Activated gamma-delta T cell treated with Interleukin-2 at 50 U/mL for 16 hours (primary cell): ENCODE results near the gene NTRK3.

ENCODE experiments used
- DNase-seq: peaks from one replicate; pipeline ENCODE4 v3.0.0-alpha.2; 2020

NTRK3 gene

DNA sequence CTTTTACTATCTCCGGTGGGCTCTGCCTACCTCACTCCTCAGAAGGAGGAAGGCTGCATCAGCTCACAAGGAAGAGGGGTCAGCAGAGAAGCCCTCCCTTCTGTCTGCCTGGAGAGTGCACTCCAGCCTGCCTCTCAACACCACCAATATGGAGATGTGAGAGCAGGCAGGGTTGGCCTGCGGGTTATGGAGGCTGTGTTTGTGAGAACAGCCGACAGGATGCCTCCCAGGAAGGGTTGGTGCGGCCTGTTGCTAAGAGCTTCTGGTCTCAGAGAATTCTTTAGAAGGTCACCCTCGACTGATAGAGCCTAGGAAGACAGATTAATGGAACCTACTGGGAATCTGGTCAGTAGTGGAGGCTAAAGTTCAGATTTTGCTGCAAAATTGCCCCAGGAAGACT, 326.1 kb downstream of the NTRK3 start:
- DNase-seq: no peak

DNA sequence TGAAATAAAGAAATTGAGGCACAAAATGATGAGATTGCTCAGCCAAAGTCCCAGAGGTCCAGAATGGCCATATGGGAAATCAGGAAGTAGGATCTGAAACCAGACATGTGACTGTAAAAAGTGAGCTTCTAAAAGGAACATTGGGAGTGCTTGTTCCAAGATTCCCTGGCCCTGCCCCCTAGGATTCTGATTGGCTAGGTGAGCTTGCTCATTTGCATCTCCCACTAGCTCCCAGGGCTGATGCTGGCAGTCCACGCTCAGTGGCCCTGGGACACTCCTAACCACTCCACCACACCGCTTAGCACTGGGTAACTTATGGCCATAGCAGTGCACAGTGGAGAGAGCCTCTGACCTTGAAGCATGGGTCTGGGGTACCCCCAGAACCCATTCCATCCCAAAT, 326.7 kb downstream of the NTRK3 start:
- DNase-seq: no peak

DNA sequence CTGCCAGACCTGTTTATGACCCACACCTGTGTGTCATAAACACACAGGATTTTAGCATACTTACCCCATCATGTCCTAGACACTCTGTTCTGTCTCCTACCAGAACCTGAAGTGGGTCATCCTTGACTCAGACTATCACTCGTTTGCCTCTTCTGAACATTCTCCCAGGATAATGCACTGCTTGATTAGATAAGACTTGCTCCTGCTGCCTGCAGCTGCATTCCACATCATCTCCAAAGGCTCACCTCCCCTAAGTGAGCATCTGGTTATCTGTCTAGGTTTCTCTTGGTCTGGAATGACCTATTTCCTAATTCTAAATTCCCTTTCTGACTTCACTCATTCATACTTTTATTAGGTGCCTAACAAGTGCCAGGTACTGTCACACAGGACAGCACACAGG, 332.1 kb downstream of the NTRK3 start:
- no peak for DNase-seq

DNA sequence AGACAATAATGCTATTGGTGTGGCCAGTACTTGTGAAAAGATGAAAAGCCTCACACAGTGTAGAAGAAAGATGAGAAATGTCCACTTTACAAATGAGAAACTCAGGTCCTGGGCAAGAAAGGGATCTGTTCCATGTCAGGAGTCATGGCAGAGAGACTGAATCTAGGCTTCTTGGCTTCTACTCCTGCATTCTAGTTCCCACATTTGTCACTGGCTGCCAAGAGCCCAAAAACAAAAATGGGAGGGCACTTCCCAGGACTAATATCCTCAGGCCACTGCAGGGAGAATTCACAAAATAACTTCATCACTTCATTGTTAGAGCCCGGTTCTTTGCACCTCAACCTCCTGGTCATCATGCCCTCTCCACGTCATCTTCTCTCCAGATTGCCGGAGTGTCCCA, 337.5 kb downstream of the NTRK3 start:
- DNase-seq: no peak

DNA sequence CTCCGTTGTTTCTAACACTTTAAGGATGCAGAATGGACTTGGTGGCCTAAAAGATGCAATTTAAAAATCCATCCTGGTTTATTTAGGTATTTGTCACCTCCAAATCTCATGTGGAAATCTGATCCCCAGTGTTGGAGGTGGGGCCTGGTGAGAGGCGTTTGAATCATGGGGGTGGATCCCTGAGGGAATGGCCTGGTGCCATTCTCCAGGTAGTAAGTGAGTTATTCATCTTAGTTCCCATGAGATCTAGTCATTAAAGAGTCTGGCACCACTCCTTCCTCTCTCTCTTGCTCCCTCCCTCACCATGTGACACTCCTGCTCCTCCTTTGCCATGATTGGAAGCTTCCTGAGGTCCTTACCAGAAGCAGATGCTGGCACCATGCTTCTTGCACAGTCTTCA, 339.1 kb downstream of the NTRK3 start:
- DNase-seq: no peak

DNA sequence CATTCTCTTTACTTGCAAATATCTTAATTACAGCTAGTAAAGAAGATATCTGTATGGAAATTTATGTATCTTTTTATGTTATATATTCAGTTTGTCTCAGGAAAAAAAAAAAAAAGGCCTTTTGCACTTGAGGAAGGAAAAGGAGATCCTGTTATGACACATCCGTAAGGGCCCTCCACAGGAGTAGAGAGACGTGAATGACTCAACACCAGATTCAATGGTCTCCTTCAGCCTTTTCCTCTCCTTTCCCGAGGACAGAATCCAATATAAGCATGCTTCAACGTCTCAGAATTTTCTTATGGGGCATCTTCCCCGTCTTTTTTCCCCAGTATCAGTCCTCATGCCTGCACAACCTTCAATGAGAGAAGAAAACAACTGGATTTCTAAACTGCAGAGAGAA, 340.3 kb downstream of the NTRK3 start:
- DNase-seq: no peak

DNA sequence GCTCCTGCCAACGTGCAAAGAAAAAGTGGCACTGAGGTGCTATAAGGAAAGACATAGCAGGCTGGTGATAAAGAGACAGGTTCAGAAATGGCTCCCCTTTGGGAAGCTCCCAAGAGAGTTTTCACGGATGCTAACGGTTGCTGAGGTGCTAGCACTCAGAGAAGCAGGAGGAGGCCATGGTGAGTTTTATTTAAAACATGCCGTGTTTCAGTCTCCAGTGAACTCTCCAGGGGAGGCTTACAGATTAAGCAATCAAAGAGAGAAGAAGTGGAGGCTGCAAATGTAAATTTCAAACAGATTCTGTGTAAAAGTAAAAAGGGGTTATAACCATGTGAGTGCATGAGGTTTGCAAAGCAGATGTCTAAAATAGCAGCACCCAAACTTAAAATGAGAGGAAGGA, 346.2 kb downstream of the NTRK3 start:
- no peak for DNase-seq

DNA sequence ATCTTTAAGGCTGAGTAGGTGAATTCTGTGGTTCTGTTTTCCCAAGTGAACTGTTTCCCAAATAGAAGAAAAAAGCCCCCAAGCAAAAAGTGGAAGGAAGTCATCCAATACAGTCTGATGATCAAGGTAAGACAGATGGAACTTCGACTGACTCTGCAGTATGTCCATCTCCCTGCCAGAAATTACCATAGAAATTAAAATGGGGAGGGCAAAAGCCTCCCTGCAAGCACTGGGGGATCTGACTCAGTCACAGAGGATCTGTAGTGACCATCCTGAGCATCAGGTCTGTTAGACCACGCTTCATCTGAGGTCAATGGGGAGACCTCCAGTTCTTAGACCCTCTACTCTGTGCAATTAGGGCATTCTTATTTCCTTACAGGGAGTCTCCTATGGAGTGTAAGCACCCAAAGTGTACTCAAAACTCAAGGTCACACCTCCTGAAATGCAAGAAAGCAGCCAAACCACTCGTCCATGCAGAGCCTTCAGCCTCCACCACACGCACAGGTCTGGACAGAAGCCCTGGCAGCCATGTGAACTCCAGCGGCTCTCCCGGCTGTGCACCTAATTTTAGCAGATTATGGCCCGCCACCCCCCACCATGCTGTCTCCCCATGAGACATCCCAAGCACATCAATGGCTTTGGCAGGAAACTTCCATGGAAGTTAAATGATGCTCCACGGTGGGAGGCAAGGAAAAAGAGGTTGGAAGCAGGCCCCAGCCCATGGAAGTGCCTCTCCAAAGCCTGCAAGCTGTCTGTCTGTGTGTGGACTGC, 348.7 kb downstream of the NTRK3 start:
- no peak for DNase-seq

DNA sequence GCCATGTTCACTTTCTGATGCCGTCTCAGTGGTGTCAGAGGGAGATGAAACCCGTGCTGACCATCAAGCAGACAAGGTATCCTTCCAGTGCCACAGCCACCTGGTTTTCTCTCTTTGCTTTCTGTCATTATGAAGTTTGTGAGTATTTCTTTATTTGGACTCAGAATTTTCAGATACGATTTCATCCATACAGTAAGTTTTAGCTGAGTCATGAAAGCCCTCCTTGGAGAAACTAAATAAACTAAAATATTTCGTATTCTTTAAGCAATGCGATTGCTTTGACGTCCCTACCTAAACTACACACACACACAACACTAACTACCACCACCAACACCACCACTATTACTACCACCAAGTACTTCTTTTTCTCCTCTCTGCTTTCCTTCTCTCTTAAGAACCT, 350.1 kb downstream of the NTRK3 start:
- no peak for DNase-seq

DNA sequence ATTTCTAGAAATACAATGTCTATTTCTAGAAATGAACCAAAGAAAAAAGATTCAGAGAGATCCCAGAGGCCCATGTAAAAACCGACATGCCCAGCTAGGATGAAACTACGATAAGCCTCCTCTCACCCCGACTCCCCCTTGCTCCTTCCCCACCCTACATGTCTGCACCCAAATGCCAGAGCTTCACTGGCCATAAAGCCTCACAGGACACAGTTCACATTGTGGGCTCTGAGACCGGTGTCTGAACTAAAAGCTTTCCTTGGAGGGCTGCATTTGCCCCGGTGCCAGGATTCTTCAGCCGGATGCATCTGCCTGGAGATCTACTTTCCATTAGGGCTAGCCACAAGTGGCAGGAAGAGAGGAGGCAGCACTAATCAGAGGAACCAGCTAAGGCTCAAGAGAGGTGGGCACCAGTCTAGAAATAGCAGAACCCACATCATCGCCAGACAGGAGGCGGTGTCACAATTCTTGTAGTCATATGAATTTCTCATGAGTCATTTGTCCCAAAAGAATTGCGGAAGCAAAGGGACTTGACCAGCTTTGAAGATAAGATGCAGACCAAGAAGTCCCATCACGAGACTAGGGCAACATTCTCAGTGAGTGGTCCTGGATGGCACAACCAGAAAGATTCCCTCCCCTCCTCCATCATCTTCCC, 353.6 kb downstream of the NTRK3 start:
- no peak for DNase-seq

DNA sequence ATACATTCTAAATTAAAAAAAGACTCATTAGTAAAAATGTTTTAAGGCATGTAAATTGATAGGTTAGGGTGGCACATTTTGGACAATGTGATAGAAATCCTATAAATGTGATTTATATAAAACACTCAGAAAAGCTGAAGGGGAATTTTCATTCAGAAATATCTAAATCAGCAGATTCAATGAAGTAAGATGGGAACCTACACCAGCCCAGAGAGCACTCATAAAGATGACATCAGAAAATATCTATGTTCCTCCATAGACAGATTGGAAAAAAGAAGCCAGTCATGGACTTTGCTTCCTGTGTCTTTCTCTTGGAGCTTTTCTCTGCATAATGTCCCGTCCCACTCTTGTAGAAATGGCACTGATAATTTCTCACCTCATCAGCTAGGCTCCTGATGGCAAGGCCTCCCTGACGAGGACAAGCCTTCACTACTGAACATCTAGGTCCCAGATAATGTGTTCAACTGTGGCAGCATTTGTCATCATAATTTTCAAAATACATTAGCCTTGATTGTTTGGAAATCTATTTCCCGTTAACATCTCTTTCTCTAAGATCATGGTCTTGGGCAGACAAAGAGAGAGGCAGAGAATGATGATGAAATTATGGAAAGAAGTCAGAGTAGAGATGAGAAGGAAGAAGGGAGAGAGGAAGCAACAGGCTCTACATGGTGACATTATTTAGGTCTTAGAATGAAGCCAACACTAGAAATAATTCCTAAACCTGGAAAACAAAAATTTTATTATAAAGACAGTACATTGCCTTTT, 354.4 kb downstream of the NTRK3 start:
- DNase-seq: no peak

DNA sequence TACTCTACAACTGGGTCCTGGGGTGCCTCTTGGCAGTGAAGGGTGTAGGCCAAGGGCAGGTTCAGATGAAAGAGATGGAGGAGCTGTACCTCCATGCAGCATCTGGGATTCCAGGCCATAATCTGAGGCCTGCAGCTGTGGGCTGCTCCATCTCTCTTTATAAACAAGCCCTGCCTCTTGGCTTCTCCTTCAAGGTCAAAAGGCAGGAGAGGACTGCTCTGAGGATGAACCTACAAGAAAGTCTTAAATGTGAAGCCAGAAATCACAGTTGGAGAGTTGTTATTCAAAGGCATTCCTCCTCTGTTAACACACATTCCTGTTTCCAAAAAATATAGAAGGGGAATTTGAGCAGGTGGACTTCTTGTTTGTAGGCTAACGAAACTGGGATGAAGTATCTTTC, 355.5 kb downstream of the NTRK3 start:
- DNase-seq: no peak

DNA sequence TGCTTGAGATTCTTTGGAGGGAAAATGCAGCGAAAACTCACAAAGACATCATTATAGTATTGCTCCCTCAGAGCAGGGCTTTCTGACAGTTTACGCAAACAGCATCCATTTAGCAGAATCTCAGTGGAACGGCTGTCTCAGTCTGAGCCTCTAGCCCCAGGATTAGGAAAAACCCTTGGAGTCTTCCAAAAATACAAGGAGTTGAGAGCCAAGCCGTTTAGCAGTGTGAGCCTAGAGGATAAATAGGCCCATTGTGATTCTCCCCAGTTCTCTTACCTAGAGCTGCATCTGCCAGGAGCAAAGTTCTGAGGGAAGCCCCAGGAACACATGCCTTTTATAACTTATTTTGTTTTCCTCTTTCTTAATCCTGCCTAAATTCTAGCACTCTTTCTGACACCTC, 359.6 kb downstream of the NTRK3 start:
- DNase-seq: no peak

DNA sequence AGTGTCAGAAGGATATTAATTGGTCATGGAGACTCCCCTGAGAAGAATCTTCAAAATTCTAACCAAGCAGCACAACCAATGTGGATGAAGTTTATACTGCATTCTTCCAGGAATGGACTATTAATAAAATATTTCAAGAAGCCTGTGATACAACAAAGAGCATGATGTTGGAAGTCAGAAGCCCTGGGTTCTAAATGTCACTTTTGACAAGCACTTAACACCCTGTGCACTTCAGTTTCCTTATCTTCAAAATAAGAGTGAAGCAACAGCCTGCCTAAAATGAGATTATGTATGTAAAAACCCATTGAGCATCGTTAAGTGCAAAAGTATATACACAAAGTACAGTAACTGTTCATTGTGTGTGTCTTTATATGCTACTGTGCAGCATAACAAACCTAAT, 369.4 kb downstream of the NTRK3 start:
- no peak for DNase-seq

DNA sequence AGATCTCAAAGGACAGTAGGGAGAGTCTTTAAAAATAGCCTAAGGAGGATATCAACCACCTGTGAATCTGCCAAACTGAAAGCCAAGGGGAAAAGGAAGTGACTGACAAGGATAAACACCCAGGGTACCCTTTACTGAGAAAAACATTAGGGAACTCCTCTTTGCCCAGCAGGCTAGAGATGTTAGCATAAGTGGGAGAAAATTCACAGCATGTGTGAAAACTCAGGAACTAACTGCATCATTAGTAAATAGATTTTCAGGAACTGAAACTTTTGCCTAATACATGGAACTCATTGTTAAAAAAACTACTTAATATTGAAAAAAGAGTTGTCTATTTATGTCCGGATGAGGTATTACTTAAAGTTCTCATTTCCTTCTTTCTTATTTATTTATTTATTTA, 375.5 kb downstream of the NTRK3 start:
- no peak for DNase-seq

DNA sequence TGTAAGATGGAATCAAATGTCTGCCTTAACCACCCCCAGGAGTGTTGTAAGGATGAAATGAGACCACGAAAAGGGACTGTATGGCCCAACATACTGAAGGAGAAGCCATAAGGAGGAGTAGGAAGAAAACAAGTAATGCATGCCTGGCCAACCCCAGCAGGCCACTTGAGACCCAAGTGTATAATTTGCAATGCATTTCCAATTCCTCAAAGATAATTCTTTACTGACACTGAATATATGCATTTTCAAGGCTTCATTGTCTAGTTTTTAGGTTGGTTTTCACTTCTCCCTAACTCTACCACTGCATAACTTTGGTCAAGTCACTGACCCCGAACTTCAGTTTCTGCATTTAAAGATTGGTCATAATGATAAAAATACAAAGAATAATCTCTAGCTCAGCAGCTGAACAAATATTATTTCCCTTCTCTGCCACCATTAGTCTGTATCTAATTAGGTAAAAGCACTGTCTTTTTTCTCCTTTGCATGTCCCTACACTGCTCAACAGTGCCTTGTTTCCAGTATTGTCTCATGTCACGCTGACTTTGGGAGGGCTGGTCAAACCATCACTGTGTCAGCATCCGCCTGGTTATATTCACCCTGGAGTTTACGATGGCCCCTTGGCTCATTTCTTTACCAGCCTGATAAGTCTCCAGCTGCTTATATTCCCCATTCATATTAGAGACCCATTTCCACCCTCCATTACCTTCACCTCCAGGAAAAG, 378.6 kb downstream of the NTRK3 start:
- no peak for DNase-seq

DNA sequence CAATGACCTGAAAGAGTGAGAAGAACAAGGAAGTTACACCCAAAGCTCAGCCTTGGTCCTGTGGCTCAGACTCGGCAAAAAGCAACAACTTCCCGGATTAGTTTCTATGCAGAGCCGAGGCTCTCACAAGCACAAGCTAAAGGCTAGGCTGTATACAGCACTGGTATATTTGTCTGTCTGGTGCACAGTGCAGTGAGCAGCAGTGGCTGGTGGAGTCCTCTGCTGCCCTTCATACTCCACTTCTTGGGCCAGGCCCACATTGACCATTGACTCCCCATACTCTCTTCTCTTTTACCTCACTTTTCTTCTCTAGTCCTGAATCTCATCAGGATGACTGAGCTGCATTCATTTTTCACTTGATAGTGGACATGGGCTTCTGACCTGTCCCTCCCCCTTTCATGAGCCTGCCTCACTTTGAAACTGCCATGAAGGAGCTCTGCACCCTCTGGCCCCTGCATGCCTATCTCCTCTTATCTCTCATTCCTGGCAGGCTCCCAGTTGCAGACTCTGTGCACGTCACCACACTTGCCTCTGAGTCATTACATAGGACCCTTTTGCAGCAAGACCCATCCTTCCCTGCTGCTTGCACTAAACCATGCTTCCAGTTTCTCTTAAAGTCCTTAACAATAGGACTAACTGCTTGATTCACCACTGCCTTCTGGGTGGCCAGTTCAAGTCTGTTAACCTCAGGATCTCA, 379.3 kb downstream of the NTRK3 start:
- no peak for DNase-seq

DNA sequence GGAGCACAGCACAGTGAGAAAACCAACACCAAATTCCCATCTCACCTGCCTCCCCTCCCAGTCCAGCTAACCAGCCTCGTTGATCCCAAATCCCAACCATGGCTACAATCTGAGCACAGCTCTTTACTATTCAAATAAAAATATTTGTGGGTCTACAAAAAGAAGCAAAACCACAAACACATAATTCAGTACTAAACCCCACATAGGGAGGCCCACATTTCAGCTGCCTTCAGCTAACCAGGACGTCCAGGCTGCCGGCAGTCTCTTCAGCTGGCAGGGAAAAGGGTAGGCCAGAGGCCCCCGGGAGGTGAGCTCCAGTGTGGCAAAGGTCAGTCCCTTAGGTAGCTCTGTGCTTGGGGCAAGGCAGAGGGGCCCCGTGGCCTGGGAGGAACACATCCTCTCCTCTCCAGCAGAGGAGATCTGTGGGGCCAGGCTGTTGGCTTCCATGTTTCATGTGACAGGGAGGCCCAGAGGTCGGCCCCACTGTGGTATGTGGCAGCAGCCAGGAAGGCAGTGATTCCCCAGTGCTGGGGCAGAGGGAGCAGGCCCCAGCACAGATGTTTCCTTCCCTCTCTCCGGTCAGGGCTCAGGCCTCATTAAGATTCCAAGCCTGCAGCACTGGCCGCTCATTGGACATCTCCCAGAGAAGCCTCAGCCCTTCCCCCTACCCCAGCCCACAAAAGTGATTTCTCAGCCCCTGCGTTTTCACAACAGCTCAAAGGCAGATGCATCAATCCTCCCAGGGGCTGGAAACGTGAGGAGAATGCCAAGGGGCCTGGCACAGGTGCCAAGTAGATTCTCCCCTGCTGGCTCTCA, 381.4 kb downstream of the NTRK3 start:
- DNase-seq: no peak

DNA sequence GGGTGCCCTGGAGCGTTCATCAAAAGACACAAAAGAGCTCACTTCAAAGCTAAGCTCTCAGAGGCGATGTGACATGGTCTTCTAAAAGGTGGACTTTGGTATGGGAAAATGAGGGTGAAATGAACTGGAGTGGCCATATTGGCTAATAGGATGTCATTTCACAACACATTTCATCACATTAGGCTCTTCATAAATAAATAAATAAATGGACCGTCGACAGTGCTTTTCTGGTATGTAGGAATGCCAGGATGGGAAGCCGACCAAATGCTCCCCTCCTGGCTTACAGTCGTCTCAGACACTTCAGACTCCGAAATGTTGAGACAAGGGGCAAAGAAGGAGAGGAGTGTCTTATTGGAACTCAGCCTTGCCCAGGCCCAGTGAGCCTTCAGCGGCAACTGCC, 383.0 kb downstream of the NTRK3 start:
- no peak for DNase-seq

DNA sequence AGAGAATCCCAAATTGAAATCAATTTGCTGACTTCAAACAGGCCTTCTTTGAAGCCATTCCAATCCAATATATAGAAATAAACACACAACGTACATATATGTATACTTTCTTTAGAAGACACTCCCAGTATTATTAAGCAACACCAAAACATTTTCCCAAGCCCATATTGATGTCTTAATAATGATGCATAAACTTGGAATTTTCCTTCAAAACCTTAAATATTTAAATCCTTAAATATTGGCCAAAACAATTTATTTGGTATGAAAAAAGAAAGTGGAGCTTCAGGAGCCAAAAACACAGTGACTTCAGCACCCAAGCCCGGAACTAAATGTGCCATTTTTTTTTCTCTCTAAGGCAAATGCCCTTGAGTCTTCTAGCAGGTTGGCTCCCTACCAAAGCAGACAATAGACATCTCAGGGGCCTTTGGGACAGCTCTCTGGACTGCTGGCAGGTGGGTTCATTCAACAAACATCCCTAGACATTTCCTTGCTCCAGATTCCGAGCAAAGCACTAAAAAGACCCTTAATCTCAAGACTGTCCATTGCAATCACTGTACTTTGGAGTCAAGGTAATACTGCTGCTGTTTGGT, 384.7 kb downstream of the NTRK3 start:
- DNase-seq: no peak

DNA sequence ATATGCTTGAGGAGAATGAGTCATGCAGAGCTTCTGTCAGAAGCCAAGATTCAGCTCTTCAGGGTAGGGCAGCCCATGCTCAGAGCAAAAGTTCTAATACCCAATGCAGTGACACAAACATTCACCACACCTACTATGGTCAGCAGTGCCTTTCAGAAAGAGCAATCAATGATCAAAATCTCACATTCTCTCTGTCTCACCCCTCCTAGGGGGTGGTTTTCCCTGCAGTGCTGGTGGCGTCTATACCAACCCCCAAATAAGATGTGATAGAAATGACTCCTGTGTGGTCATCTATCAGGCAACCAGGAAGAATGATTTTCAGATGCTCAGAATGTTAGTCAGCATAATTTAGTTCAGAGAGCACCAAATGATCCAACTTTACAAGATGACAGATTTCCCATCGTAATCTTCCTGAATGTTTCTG, 385.3 kb downstream of the NTRK3 start:
- DNase-seq: no peak

DNA sequence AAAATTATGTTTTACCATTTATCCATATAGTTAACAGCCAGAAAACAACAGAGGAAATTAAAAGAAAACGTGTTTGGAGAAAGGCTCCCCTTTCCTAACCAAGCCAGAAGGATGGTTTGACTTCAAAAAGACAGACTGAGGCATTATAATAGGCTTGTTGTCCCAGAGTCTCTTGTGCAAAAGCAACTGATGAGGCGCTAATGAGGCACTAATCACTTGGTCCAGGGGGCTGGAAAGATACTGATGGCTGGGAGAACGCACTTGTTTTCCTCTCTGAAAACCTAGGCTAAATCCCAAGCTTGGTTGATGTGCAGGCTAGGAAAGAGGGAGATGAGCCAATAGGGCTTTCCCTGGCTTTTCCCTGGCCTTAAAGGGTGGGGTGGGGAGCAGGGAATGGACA, 389.6 kb downstream of the NTRK3 start:
- no peak for DNase-seq
